ENCODE results near the gene PSMC2. TPM values are rescaled to one million over a fixed set of nuclear protein-coding genes. Genes with fewer than 3 reads are reported as not detected.

PSMC2 gene
- total and polyA plus RNA-seq, 8 donors, result 17.7 to 58.8 (median 35.7) TPM

DNA sequence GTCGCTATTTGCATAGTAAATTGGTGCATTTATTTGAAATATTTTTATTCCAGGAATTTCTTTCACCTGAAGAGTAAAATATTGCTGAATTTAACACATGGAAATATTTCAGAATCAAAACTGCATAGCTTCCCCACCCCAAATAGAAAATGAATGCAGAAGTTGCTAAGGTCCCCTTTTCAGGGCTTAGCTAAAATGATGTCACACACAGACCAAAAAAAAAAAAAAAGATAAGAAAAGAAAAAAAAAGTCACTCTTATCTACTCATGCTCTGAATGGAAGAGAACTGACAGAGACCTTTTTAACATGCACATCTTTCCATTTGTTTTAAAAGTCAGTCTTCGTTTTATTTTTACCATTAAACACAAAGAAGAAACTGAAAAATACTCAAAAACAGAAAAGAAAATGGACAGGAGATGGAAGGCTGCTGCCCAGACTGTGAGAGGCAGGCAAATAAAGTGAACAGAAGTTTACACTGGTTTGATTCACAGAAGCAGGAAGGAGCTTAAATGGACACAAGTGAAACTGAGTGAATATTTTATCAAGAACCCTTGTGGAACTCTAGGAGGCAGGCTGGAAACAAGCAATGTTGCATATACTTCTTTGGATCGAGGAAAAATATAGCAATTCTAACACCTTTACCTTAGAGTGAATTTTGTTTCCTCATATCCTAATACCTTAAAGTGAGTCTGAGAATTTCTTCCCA, 32.0 kb downstream of the PSMC2 start:
- 49 to 71% methylated on average over 3 of the region's 3 CpGs for WGBS, 2 donors
- no peaks in the 10 kb centered on the region for H3K9me3 ChIP-seq
- intact Hi-C loops (cut with DNase I), result no loop called here
- ATAC-seq (no peak), FAIRE-seq (no peak), DNase-seq (no peak)
- no peaks in the 10 kb centered on the region for H3K36me3 ChIP-seq
- no peak overlapping the region for H3K27ac ChIP-seq
- TF ChIP-seq, protein P1, sequence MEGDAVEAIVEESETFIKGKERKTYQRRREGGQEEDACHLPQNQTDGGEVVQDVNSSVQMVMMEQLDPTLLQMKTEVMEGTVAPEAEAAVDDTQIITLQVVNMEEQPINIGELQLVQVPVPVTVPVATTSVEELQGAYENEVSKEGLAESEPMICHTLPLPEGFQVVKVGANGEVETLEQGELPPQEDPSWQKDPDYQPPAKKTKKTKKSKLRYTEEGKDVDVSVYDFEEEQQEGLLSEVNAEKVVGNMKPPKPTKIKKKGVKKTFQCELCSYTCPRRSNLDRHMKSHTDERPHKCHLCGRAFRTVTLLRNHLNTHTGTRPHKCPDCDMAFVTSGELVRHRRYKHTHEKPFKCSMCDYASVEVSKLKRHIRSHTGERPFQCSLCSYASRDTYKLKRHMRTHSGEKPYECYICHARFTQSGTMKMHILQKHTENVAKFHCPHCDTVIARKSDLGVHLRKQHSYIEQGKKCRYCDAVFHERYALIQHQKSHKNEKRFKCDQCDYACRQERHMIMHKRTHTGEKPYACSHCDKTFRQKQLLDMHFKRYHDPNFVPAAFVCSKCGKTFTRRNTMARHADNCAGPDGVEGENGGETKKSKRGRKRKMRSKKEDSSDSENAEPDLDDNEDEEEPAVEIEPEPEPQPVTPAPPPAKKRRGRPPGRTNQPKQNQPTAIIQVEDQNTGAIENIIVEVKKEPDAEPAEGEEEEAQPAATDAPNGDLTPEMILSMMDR (IDR thresholded peaks at IDR 0.05), result no peak
- H3K4me1 ChIP-seq, result no peaks in the 10 kb centered on the region
- H3K4me3 ChIP-seq, result no peak overlapping the region
- no peaks in the 10 kb centered on the region for H3K27me3 ChIP-seq

DNA sequence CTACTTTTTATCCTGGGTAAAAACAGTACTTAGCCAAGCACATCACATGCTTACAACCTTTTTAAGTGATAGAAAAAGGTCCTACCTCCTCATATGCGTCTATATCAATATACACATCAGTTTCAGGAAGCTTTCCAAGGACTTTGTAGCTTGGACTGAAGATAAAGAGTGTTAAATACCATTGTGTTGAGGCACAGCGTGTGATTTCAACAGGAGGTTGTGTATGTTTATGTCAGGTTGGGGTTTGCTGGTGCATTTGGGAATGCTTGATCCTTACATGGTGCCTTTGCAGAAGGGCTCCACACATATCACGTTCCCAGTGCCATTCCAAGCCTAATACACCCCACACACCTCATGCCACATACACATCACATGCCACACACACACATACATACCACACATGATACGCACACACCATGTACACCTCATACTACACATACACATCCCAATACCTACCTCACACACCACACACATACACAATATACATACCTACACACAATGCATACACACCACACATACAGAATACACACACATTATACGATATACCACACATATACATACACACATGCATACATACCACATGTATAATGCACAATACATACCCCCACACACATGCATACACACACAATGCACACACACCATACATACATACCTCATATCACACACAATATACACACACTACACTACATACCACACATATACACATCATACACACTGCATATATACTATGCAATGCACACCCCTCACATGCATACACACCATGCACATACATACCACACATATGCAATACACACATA, 33.1 kb downstream of the PSMC2 start:
- FAIRE-seq, result no peak
- 60 to 67% methylated on average over 5 of the region's 5 CpGs for WGBS, 2 donors

DNA sequence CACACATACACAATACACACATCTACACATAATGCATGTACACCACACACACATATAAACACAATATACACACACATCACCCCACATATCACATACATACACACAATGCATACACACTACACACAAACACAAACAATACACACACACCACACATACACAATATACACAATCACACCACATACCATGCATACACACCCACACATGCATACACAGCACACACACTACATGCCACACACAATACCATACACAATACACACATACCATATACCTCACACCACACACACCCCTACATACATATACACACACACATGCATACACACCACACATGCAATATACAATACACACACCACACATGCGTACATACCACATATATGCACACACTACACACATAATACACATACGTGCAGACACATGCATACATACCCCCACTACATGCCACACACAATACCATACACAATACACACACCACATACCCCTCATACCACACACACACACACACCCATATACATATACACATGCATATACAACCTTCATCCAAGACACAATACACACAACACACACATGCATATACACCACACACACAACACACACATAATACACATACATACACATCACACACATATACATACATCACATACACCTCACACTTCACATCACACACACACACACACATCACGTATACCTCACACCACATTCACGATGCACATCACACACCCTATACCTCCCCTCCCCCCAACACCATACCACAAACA, 34.0 kb downstream of the PSMC2 start:
- FAIRE-seq, result no peak
- H3K4me3 ChIP-seq, result no peak overlapping the region
- no peak for ATAC-seq
- DNase-seq, result no peak
- 83 to 91% methylated on average over 4 of the region's 4 CpGs for WGBS, 2 donors
- H3K9me3 ChIP-seq, result no peaks in the 10 kb centered on the region
- intact Hi-C loops (cut with DNase I), result no loop called here
- H3K27ac ChIP-seq, result no peak overlapping the region
- H3K4me1 ChIP-seq, result no peaks in the 10 kb centered on the region
- H3K36me3 ChIP-seq, result no peaks in the 10 kb centered on the region
- no peaks in the 10 kb centered on the region for H3K27me3 ChIP-seq
- TF ChIP-seq, protein P1 (IDR thresholded peaks at IDR 0.05), result no peak

More for the DNA sequence above, 33.1 kb downstream of the PSMC2 start:
- Histone ChIP-seq H3K27me3 (no peaks in the 10 kb centered on the region), H3K4me1 (no peaks in the 10 kb centered on the region), H3K4me3 (no peak overlapping the region), H3K9me3 (no peaks in the 10 kb centered on the region), H3K36me3 (no peaks in the 10 kb centered on the region), H3K27ac (no peak overlapping the region)
- intact Hi-C loops (cut with DNase I), result no loop called here
- ATAC-seq (no peak), DNase-seq (no peak)
- TF ChIP-seq, protein P1 (IDR thresholded peaks at IDR 0.05), result no peak

- H3K36me3 ChIP-seq, result no peaks in the 10 kb centered on the region
- FAIRE-seq, result no peak
- no peaks in the 10 kb centered on the region for H3K9me3 ChIP-seq
- no peak for DNase-seq
- TF ChIP-seq, protein P1 (IDR thresholded peaks at IDR 0.05), result no peak
- intact Hi-C loops (cut with DNase I), result no loop called here
- no peak for ATAC-seq
- no peak overlapping the region for H3K4me3 ChIP-seq
- H3K27me3 ChIP-seq, result no peaks in the 10 kb centered on the region
- no peaks in the 10 kb centered on the region for H3K4me1 ChIP-seq
- WGBS, 2 donors, result 83 to 90% methylated on average over 4 to 5 of the region's 5 CpGs
- no peak overlapping the region for H3K27ac ChIP-seq
Observed at GRCh38 chr7:103382032-103382402, 34.6 kb downstream of the PSMC2 start.
